Lower leg skin (tissue), 4 donors: ENCODE data around the gene SAV1. TPM values are rescaled to one million over a fixed set of nuclear protein-coding genes. Genes with fewer than 3 reads are reported as not detected.

ENCODE experiments used
- DNase-seq, 2 donors: peaks; one replicate each; pipeline ENCODE4 v3.0.0-alpha.2; 2019; ENCODE audit warnings: low spot score in 2 of 2
- H3K4me3 ChIP-seq: fragments of 200-600 bp; sonication (generic); 2 replicates; pipeline ENCODE4 v1.5.1; 2017; ENCODE audit warnings: mild to moderate bottlenecking, low read depth; ENCODE audit not compliant: poor library complexity, severe bottlenecking
- CTCF ChIP-seq, 3 donors: fragments of 450-650 bp; IDR thresholded peaks; one replicate each; pipeline ENCODE4 v1.5.1; 2016; ENCODE audit warnings: antibody characterized with exemption in 3 of 3, mild to moderate bottlenecking in 3 of 3, moderate library complexity in 2 of 3
- POLR2A ChIP-seq, 2 donors: fragments of 450-650 bp; IDR thresholded peaks; one replicate each; pipeline ENCODE4 v1.6.1; 2016 to 2017; ENCODE audit warnings: antibody characterized with exemption in 2 of 2, mild to moderate bottlenecking in 1 of 2, moderate library complexity in 1 of 2
- WGBS, 2 donors: methylation state at CpG; one replicate each; pipeline ENCODE4 v1.1.5; 2018; 5-methylcytosine and 5-hydroxymethylcytosine counted together
- intact Hi-C: fragments of 100-400 bp; cut with DNase I; formaldehyde crosslinking; loops from one replicate; pipeline ENCODE4 v1.15.0; 2023; ENCODE audit warnings: low total_unique reads
- total RNA-seq, 4 donors: library from RNA; depleted of rRNA; stranded (reverse); fragments of >200 nt; gene quantifications; one replicate each; pipeline ENCODE4 v1.1.0, GENCODE V29; 2016

Gene SAV1
- total RNA-seq, 4 donors from 2014 or later: 22.8 to 30.0 (median 28.3) TPM

GRCh38 chr14:50677527-50678063, 9.5 kb upstream of the SAV1 start:
- intact Hi-C loops: no loop called here
- no peak for DNase-seq
- TF ChIP-seq CTCF (IDR thresholded peaks at IDR 0.05) (no peak), POLR2A (IDR thresholded peaks at IDR 0.05) (no peak)
- WGBS, 2 donors: 10 to 21% methylated on average over 5 of the region's 5 CpGs
- no peak overlapping the region for H3K4me3 ChIP-seq

- 72% methylated on average over 7 of the region's 7 CpGs for WGBS, 2 donors
- DNase-seq: no peak
- no peak overlapping the region for H3K4me3 ChIP-seq
- no peak for TF ChIP-seq POLR2A (IDR thresholded peaks at IDR 0.05)
- no peak for TF ChIP-seq CTCF (IDR thresholded peaks at IDR 0.05)
- intact Hi-C loops: no loop called here
Observed at GRCh38 chr14:50676814-50677516, 8.9 kb upstream of the SAV1 start.

GRCh38 chr14:50675597-50675996, 7.5 kb upstream of the SAV1 start:
- no peak for DNase-seq
- 76 to 84% methylated on average over 2 of the region's 2 CpGs for whole genome bisulfite sequencing, 2 donors
- TF ChIP-seq CTCF (IDR thresholded peaks at IDR 0.05) (no peak), POLR2A (IDR thresholded peaks at IDR 0.05) (no peak)
- intact Hi-C loops: no loop called here
- H3K4me3 ChIP-seq: no peak overlapping the region

- 86 to 89% methylated on average over 6 of the region's 6 CpGs for WGBS, 2 donors
- TF ChIP-seq CTCF (IDR thresholded peaks at IDR 0.05) (no peak), POLR2A (IDR thresholded peaks at IDR 0.05) (no peak)
- no peak overlapping the region for H3K4me3 ChIP-seq
- intact Hi-C loops: no loop called here
- DNase-seq: no peak
Observed at GRCh38 chr14:50670866-50671256, 2.8 kb upstream of the SAV1 start.

- no peak overlapping the region for H3K4me3 ChIP-seq
- DNase-seq: no peak
- no peak for TF ChIP-seq POLR2A (IDR thresholded peaks at IDR 0.05)
- intact Hi-C loops: no loop called here
- WGBS, 2 donors: 80 to 88% methylated on average over 10 of the region's 10 CpGs
Observed at GRCh38 chr14:50670196-50670865, 2.2 kb upstream of the SAV1 start.

- no peak for DNase-seq
- 84% methylated on average over 4 of the region's 4 CpGs for WGBS, 2 donors
- intact Hi-C loops: no loop called here
- no peak overlapping the region for H3K4me3 ChIP-seq
- TF ChIP-seq POLR2A (IDR thresholded peaks at IDR 0.05) (no peak), CTCF (IDR thresholded peaks at IDR 0.05) (no peak)
Observed at GRCh38 chr14:50669441-50669986, 1.4 kb upstream of the SAV1 start.
